ENCODE results near the gene PITX2.

DNA sequence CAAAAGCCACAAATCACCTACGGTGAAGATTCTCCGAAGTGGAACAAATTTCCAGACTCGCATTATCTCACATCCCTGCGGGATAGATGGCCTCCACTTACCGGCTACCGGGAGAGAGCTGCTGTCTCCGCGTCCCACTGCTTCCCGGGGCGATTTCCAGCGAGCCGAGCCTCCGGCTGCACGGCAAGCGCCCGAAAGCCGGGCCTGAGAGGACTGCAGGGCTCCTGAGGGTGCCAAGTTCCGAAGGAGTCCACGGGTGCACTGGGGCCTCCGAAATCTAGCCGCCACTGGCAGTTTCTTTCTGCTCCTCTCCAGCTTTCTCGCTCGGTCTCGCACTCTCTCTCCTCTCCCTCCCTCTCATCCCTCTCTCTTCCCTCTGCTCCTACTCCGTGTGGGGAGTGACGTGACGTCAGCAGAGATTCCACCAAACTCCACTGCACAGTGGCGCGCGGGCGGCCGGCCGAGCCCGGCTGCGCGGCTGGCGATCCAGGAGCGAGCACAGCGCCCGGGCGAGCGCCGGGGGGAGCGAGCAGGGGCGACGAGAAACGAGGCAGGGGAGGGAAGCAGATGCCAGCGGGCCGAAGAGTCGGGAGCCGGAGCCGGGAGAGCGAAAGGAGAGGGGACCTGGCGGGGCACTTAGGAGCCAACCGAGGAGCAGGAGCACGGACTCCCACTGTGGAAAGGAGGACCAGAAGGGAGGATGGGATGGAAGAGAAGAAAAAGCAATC lies 14.0 kb upstream of the PITX2 start:
- TF ChIP-seq CTCF (conservative IDR thresholded peaks at IDR 0.05 in 1 of 2, IDR thresholded peaks at IDR 0.05 in 1 of 2; ENCODE audit: extremely low read depth in 1 of 2, insufficient read depth in 1 of 2, low read depth in 1 of 2, low read length in 2 of 2) (no peak), EZH2 (IDR thresholded peaks at IDR 0.05; ENCODE audit: borderline replicate concordance, low read length) (peak; percentile 65)

All from mammary epithelial cell (primary cell).